ENCODE data around the gene KCNG2. TPM values are rescaled to one million over a fixed set of nuclear protein-coding genes. Genes with fewer than 3 reads are reported as not detected.

KCNG2 gene
- total and polyA plus RNA-seq, 2 experiments from 2014 or later: not detected

- TF ChIP-seq CTCF (IDR thresholded peaks at IDR 0.05; ENCODE audit: poor library complexity) (no peak), EZH2phosphoT487 (IDR thresholded peaks at IDR 0.05; ENCODE audit: low read depth, severe bottlenecking, unreplicated experiment) (no peak), EZH2 (IDR thresholded peaks at IDR 0.05; ENCODE audit: borderline replicate concordance) (no peak)
- Histone ChIP-seq H3K27me3 (no peaks in the 10 kb centered on the region), H3K4me3 (no peak overlapping the region), H3K36me3 (replicated peaks; ENCODE audit: insufficient read depth, low read depth) (no peaks in the 10 kb centered on the region), H3K9me2 (replicated peaks; ENCODE audit: insufficient read depth) (no peaks in the 10 kb centered on the region), H4K20me1 (ENCODE audit: insufficient read depth, poor library complexity, severe bottlenecking) (peaks cover 27% of the 10 kb centered on the region), H3K27ac (peak overlapping the region; percentile 23), H2AFZ (no peak overlapping the region), H3K79me2 (peaks cover 77% of the 10 kb centered on the region), H3K9me3 (ENCODE audit: low read depth) (no peaks in the 10 kb centered on the region), H3K4me2 (peak overlapping the region; percentile 56), H3K4me1 (ENCODE audit: insufficient read depth) (peaks cover 14% of the 10 kb centered on the region)
- 97% methylated on average over 16 of the region's 20 CpGs for WGBS (ENCODE audit: low lambda C conversion rate, missing lambda C conversion rate)
- no peak for DNase-seq (ENCODE audit: low spot score)
These were observed 145.9 kb downstream of the KCNG2 start for GRCh38 chr18:79943608-79944125.

- H3K9me3 ChIP-seq (ENCODE audit: low read depth): no peaks in the 10 kb centered on the region
- no peaks in the 10 kb centered on the region for H3K36me3 ChIP-seq (replicated peaks; ENCODE audit: insufficient read depth, low read depth)
- WGBS (ENCODE audit: low lambda C conversion rate, missing lambda C conversion rate): 79% methylated on average over 11 of the region's 11 CpGs
- H3K4me2 ChIP-seq: no peak overlapping the region
- TF ChIP-seq EZH2 (IDR thresholded peaks at IDR 0.05; ENCODE audit: borderline replicate concordance) (no peak), EZH2phosphoT487 (IDR thresholded peaks at IDR 0.05; ENCODE audit: low read depth, severe bottlenecking, unreplicated experiment) (no peak), CTCF (IDR thresholded peaks at IDR 0.05; ENCODE audit: poor library complexity) (no peak)
- H3K27me3 ChIP-seq: no peaks in the 10 kb centered on the region
- H3K9me2 ChIP-seq (replicated peaks; ENCODE audit: insufficient read depth): no peaks in the 10 kb centered on the region
- no peak overlapping the region for H3K4me3 ChIP-seq
- H2AFZ ChIP-seq: no peak overlapping the region
- peaks cover 17% of the 10 kb centered on the region for H3K4me1 ChIP-seq (ENCODE audit: insufficient read depth)
- H3K27ac ChIP-seq: no peak overlapping the region
- H4K20me1 ChIP-seq (ENCODE audit: insufficient read depth, poor library complexity, severe bottlenecking): peaks cover 30% of the 10 kb centered on the region
- H3K79me2 ChIP-seq: peaks cover 77% of the 10 kb centered on the region
- no peak for DNase-seq (ENCODE audit: low spot score)
These were observed 146.5 kb downstream of the KCNG2 start for GRCh38 chr18:79944126-79944731.

GRCh38 chr18:79944746-79945117, 147.0 kb downstream of the KCNG2 start:
- Histone ChIP-seq H3K36me3 (replicated peaks; ENCODE audit: insufficient read depth, low read depth) (no peaks in the 10 kb centered on the region), H3K4me3 (no peak overlapping the region), H3K27me3 (no peaks in the 10 kb centered on the region), H3K27ac (no peak overlapping the region), H4K20me1 (ENCODE audit: insufficient read depth, poor library complexity, severe bottlenecking) (peaks cover 34% of the 10 kb centered on the region), H3K4me1 (ENCODE audit: insufficient read depth) (peaks cover 20% of the 10 kb centered on the region), H3K79me2 (peaks cover 77% of the 10 kb centered on the region), H3K4me2 (no peak overlapping the region), H3K9me2 (replicated peaks; ENCODE audit: insufficient read depth) (no peaks in the 10 kb centered on the region), H2AFZ (no peak overlapping the region), H3K9me3 (ENCODE audit: low read depth) (no peaks in the 10 kb centered on the region)
- no peak for DNase-seq (ENCODE audit: low spot score)
- TF ChIP-seq CTCF (IDR thresholded peaks at IDR 0.05; ENCODE audit: poor library complexity) (no peak), EZH2phosphoT487 (IDR thresholded peaks at IDR 0.05; ENCODE audit: low read depth, severe bottlenecking, unreplicated experiment) (no peak), EZH2 (IDR thresholded peaks at IDR 0.05; ENCODE audit: borderline replicate concordance) (no peak)
- 100% methylated on average over 3 of the region's 3 CpGs for WGBS (ENCODE audit: low lambda C conversion rate, missing lambda C conversion rate)
